Esophagus squamous epithelium (tissue), 4 donors: Measurements from ENCODE around the gene EPB41L1.

Experiments used
- POLR2A ChIP-seq, 4 donors: fragments of 450-650 bp; IDR thresholded peaks; one replicate each; pipeline ENCODE4 v1.6.1; 2017; ENCODE audit warnings: antibody characterized with exemption in 4 of 4, mild to moderate bottlenecking in 4 of 4, moderate library complexity in 3 of 4
- TF ChIP-seq, protein P1 (sequence below), 6 experiments: fragments of 450-650 bp in 4 of 6; fragments of 200-600 bp in 2 of 6; sonication (generic) in 2 of 6; IDR thresholded peaks; one replicate each; pipeline ENCODE4 v1.5.1; 2016 to 2019; ENCODE audit warnings: antibody characterized with exemption in 6 of 6, mild to moderate bottlenecking in 4 of 6, moderate library complexity in 4 of 6

DNA sequence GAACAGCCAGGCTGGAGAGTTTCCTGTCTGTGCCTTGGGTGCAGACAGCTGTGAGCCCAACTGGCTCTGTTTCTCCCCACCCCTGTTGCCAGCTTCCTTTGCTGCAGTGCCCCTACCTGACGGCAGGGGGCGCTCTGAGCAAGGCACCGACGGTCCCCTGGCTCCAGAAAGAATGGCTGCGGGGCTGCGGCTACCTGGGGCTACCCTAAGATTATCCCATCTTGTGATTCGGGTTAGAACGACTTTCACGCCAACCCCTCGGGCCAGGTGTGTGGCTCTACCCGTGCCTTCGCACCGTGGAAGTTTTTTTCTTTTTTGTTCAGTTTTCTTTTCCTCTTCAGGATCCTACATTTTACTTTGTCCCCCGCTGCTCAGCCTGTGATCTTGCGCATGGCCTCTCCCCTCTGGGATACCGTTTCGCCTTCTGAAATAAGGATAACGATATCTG, 48.4 kb downstream of the EPB41L1 start:
- TF ChIP-seq, protein P1, sequence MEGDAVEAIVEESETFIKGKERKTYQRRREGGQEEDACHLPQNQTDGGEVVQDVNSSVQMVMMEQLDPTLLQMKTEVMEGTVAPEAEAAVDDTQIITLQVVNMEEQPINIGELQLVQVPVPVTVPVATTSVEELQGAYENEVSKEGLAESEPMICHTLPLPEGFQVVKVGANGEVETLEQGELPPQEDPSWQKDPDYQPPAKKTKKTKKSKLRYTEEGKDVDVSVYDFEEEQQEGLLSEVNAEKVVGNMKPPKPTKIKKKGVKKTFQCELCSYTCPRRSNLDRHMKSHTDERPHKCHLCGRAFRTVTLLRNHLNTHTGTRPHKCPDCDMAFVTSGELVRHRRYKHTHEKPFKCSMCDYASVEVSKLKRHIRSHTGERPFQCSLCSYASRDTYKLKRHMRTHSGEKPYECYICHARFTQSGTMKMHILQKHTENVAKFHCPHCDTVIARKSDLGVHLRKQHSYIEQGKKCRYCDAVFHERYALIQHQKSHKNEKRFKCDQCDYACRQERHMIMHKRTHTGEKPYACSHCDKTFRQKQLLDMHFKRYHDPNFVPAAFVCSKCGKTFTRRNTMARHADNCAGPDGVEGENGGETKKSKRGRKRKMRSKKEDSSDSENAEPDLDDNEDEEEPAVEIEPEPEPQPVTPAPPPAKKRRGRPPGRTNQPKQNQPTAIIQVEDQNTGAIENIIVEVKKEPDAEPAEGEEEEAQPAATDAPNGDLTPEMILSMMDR (IDR thresholded peaks at IDR 0.05): peak; percentile 84 to 96 (median 90)
- no peak for TF ChIP-seq POLR2A (IDR thresholded peaks at IDR 0.05)
